ENCODE measurements around the gene PRKRA. TPM values are rescaled to one million over a fixed set of nuclear protein-coding genes. Genes with fewer than 3 reads are reported as not detected.

The PRKRA gene
- polyA plus RNA-seq, 1 of the 3 experiments (the other 2 are of a cell fraction): 44.3 TPM

- peak overlapping the region; percentile 32; the same call in 1 of the 2 replicates for H3K4me2 ChIP-seq
- peaks cover 55% of the 10 kb centered on the region for H3K79me2 ChIP-seq (ENCODE audit: insufficient read depth)
- no peak overlapping the region for H2AFZ ChIP-seq (ENCODE audit: low read depth)
- ChIA-PET CTCF (interaction anchor here (1.0 to 2.4 kb wide), 2 partner anchors 60 to 265 kb away, joined by 4 to 6 read pairs; no protein-coding TSS in a partner anchor), POLR2A (interaction anchor here (1.2 kb wide), 1 partner anchor 23 kb away, joined by 3 read pairs; the partner anchor contains the start of genes PJVK and PRKRA)
- no peak for DNase-seq
- no peaks in the 10 kb centered on the region for H3K9me3 ChIP-seq
- TF ChIP-seq ZBTB33 (IDR thresholded peaks at IDR 0.05; ENCODE audit: borderline replicate concordance, low read depth) (no peak), RFX5 (IDR thresholded peaks at IDR 0.05; ENCODE audit: low read length) (no peak), GABPA (IDR thresholded peaks at IDR 0.05; ENCODE audit: low read depth) (no peak), MXI1 (IDR thresholded peaks at IDR 0.05; ENCODE audit: low read depth, low read length) (no peak), RXRA (IDR thresholded peaks at IDR 0.05; ENCODE audit: borderline replicate concordance, low read depth) (no peak), PBX3 (IDR thresholded peaks at IDR 0.05) (no peak), MAX (IDR thresholded peaks at IDR 0.05; ENCODE audit: low read depth) (no peak), NRF1 (IDR thresholded peaks at IDR 0.05; ENCODE audit: low read depth, low read length) (no peak), CHD2 (IDR thresholded peaks at IDR 0.05; ENCODE audit: low read length, partially characterized antibody) (no peak), POLR2AphosphoS5 (IDR thresholded peaks at IDR 0.05; ENCODE audit: low read depth, low read length) (no peak), TCF12 (IDR thresholded peaks at IDR 0.05) (no peak), REST (IDR thresholded peaks at IDR 0.05; ENCODE audit: low read depth, low read length) (no peak), NFIC (IDR thresholded peaks at IDR 0.05; ENCODE audit: borderline replicate concordance) (no peak), EP300 (IDR thresholded peaks at IDR 0.05; ENCODE audit: borderline replicate concordance in 1 of 2, low read depth in 1 of 2, low read length in 1 of 2) (no peak), USF1 (IDR thresholded peaks at IDR 0.05; ENCODE audit: borderline replicate concordance, low read depth) (no peak), FOXM1 (IDR thresholded peaks at IDR 0.05; ENCODE audit: low read depth) (no peak)
- no peaks in the 10 kb centered on the region for H3K9me2 ChIP-seq
- H3K36me3 ChIP-seq (replicated peaks in 1 of 2; ENCODE audit: control insufficient read depth in 1 of 2, insufficient read depth in 2 of 2, low read length in 1 of 2): peaks cover 0 to 7% of the 10 kb centered on the region in 2 experiments
- H3K27me3 ChIP-seq (ENCODE audit: insufficient read depth): no peaks in the 10 kb centered on the region
- H3F3A ChIP-seq (replicated peaks; ENCODE audit: insufficient read depth): peaks cover 15% of the 10 kb centered on the region
- H3K4me1 ChIP-seq (ENCODE audit: control insufficient read depth in 1 of 2, insufficient read depth in 2 of 2, low read depth in 1 of 2, low read length in 1 of 2): peaks cover 7 to 14% of the 10 kb centered on the region in 2 experiments
- WGBS (ENCODE audit: low lambda C conversion rate): 98% methylated on average over 5 of the region's 5 CpGs
- no peak overlapping the region for H3K4me3 ChIP-seq (ENCODE audit: low read depth in 2 of 2, low read length in 1 of 2)
- no peak overlapping the region; the same call in 1 of the 2 replicates for H3K9ac ChIP-seq
- H3K27ac ChIP-seq (ENCODE audit: low read depth in 2 of 2, low read length in 1 of 2): peak overlapping the region in 1 of 2 experiments; percentile 30; a peak in 2 of 4 replicates
- no peaks in the 10 kb centered on the region; the same call in 1 of the 2 replicates for H4K20me1 ChIP-seq (ENCODE audit: insufficient read depth)
Measured at GRCh38 chr2:178474560-178474959, 23.6 kb upstream of the PRKRA start.

Data from SK-N-SH (cell line).